ENCODE data around the gene GMIP. TPM values are rescaled to one million over a fixed set of nuclear protein-coding genes. Genes with fewer than 3 reads are reported as not detected.

Gene GMIP
- total and polyA plus RNA-seq, 11 donors, result 1.1 to 21.7 (median 2.5) TPM

DNA sequence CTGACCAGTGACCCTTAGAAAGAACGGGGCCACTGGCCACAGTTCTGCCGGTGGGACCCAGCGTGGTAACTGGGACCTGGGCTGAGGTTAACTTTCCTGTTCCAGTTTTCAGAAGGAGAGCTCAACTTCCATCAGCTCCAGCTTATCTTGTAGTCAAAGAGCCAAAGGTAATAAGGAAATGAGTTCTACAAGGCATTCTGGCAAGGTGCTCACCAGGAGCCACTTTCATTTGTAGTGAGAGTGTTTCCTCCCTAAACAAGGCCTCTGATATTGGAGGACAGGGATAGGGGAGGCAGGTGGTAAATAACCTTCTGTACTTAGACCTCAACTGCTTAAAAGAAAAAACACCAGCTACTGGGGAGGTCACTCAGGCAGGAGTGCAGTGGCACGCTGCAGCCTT lies 63.0 kb downstream of the GMIP start:
- Histone ChIP-seq H3K36me3 (no peaks in the 10 kb centered on the region), H3K27me3 (no peaks in the 10 kb centered on the region), H3K9me3 (no peaks in the 10 kb centered on the region), H3K4me3 (no peak overlapping the region), H3K27ac (no peak overlapping the region), H3K4me1 (no peaks in the 10 kb centered on the region)
- 86 to 94% (median 92%) methylated on average over 4 of the region's 4 CpGs for WGBS, 4 donors
- DNase-seq (no peak), ATAC-seq (no peak)
- no peak for TF ChIP-seq POLR2A (IDR thresholded peaks at IDR 0.05)
- TF ChIP-seq, protein P1, sequence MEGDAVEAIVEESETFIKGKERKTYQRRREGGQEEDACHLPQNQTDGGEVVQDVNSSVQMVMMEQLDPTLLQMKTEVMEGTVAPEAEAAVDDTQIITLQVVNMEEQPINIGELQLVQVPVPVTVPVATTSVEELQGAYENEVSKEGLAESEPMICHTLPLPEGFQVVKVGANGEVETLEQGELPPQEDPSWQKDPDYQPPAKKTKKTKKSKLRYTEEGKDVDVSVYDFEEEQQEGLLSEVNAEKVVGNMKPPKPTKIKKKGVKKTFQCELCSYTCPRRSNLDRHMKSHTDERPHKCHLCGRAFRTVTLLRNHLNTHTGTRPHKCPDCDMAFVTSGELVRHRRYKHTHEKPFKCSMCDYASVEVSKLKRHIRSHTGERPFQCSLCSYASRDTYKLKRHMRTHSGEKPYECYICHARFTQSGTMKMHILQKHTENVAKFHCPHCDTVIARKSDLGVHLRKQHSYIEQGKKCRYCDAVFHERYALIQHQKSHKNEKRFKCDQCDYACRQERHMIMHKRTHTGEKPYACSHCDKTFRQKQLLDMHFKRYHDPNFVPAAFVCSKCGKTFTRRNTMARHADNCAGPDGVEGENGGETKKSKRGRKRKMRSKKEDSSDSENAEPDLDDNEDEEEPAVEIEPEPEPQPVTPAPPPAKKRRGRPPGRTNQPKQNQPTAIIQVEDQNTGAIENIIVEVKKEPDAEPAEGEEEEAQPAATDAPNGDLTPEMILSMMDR (IDR thresholded peaks at IDR 0.05), result no peak
- intact Hi-C loops (cut with DNase I), result no loop called here

DNA sequence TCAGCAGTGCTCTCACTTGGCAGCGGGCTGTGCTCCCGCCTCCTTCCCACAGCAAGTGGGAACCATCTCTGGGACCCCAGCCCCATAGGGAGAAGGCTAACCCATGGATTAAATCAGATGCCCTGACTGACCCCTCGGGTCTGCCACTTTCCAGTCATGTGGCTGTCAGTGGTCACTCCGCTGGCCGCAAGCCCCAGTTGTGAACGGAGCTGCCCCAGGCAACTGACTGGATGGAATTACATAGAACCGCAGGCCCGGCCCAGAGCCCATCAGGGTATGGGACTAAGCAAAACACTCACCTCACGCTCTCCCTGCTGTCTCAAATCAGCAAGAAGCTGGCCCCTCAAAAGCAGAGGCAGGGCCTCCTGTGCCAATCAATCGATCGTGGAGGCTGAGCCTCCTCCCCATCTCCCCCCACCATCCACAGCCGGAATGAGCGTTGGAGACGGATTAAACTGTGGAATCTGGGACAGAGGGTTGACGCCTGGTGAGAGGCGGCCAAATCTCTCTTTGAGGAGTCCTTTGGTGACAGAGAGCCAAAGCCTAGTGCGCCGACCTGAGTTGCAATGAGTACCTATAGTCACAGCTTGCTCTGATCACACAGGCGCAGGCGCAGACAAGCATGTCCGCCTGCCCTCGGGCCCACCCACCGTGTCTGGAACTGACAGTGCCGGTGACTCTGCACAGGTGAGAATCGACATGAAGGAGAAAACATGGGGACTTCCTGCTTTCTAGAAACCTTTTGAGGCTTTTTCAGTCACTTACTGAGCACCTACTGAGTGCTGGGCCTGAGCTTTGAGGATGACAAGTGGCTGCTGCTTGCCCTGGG lies 63.7 kb downstream of the GMIP start:
- TF ChIP-seq POLR2A (IDR thresholded peaks at IDR 0.05), result no peak
- Histone ChIP-seq H3K4me3 (no peak overlapping the region), H3K36me3 (no peaks in the 10 kb centered on the region), H3K27me3 (no peaks in the 10 kb centered on the region), H3K4me1 (no peaks in the 10 kb centered on the region), H3K27ac (no peak overlapping the region), H3K9me3 (no peaks in the 10 kb centered on the region)
- DNase-seq (no peak), ATAC-seq (no peak)
- 87 to 90% (median 89%) methylated on average over 23 to 25 of the region's 25 CpGs for WGBS, 4 donors
- intact Hi-C loops (cut with DNase I), result no loop called here

Other genes with a start within 250 kb of the GMIP start
- 10 to 100 TPM; 18.1 to 49.5 (median 35.5) TPM for gene GATAD2A, start 238.0 kb downstream of the GMIP start, total RNA-seq
- gene GATAD2A, start 238.0 kb downstream of the GMIP start, polyA plus RNA-seq, result 10 to 100 TPM in 1 of 2 donors, 1 to 10 TPM in 1; 7.5 to 27.0 TPM
- 1 to 10 TPM in 1 of 9 donors, under 1 TPM in 8; 0.28 to 1.0 (median 0.54) TPM for gene TSSK6, start 128.1 kb downstream of the GMIP start, total RNA-seq
- gene TSSK6, start 128.1 kb downstream of the GMIP start, polyA plus RNA-seq, result under 1 TPM; 0.57 to 0.61 TPM
- 1,000 to 10,000 TPM in 3 of 9 donors, 100 to 1,000 TPM in 6; 101 to 1,154 (median 960) TPM for gene NDUFA13, start 127.4 kb downstream of the GMIP start, total RNA-seq
- gene NDUFA13, start 127.4 kb downstream of the GMIP start, polyA plus RNA-seq, result 1,000 to 10,000 TPM in 1 of 2 donors, 100 to 1,000 TPM in 1; 856 to 1,476 TPM
- gene YJEFN3, start 114.7 kb downstream of the GMIP start, total RNA-seq, result 1 to 10 TPM in 8 of 9 donors, not detected in 1; 1.2 to 5.4 (median 2.3) TPM
- 1 to 10 TPM; 3.6 to 5.3 TPM for gene YJEFN3, start 114.7 kb downstream of the GMIP start, polyA plus RNA-seq
- gene CILP2, start 105.4 kb downstream of the GMIP start, total RNA-seq, result under 1 TPM in 7 of 9 donors, not detected in 2; 0.07 to 0.61 (median 0.22) TPM
- gene CILP2, start 105.4 kb downstream of the GMIP start, polyA plus RNA-seq, result under 1 TPM; 0.08 to 0.24 TPM
- under 1 TPM in 2 of 9 donors, not detected in 7; 0.43 to 0.69 TPM for gene PBX4, start 25.0 kb downstream of the GMIP start, total RNA-seq
- gene PBX4, start 25.0 kb downstream of the GMIP start, polyA plus RNA-seq, result under 1 TPM in 1 of 2 donors, not detected in 1; 0.53 TPM
- gene LPAR2, start 15.4 kb downstream of the GMIP start, total RNA-seq, result 1 to 10 TPM in 2 of 9 donors, under 1 TPM in 6, not detected in 1; 0.24 to 6.1 (median 0.74) TPM
- 1 to 10 TPM in 1 of 2 donors, under 1 TPM in 1; 0.46 to 1.6 TPM for gene LPAR2, start 15.4 kb downstream of the GMIP start, polyA plus RNA-seq
- gene ATP13A1, start 20.0 kb upstream of the GMIP start, total RNA-seq, result 10 to 100 TPM; 15.7 to 65.8 (median 23.1) TPM
- 10 to 100 TPM; 16.1 to 22.0 TPM for gene ATP13A1, start 20.0 kb upstream of the GMIP start, polyA plus RNA-seq
- gene ZNF101, start 25.2 kb upstream of the GMIP start, total RNA-seq, result 1 to 10 TPM; 1.5 to 6.8 (median 3.4) TPM
- 1 to 10 TPM; 3.4 to 3.7 TPM for gene ZNF101, start 25.2 kb upstream of the GMIP start, polyA plus RNA-seq
- gene ZNF14, start 89.5 kb upstream of the GMIP start, total RNA-seq, result 1 to 10 TPM; 2.9 to 7.9 (median 3.6) TPM
- gene ZNF14, start 89.5 kb upstream of the GMIP start, polyA plus RNA-seq, result 1 to 10 TPM; 2.3 to 3.1 TPM
- gene ZNF506, start 178.1 kb upstream of the GMIP start, total RNA-seq, result 10 to 100 TPM in 8 of 9 donors, 1 to 10 TPM in 1; 9.0 to 20.2 (median 11.6) TPM
- gene ZNF506, start 178.1 kb upstream of the GMIP start, polyA plus RNA-seq, result 1 to 10 TPM; 5.0 to 6.5 TPM
- gene ZNF253, start 222.2 kb upstream of the GMIP start, total RNA-seq, result 10 to 100 TPM in 2 of 9 donors, 1 to 10 TPM in 7; 5.6 to 16.6 (median 8.1) TPM
- 1 to 10 TPM; 3.8 to 5.5 TPM for gene ZNF253, start 222.2 kb upstream of the GMIP start, polyA plus RNA-seq

All from heart left ventricle (tissue), 16 donors.